D721Med (cell line): ENCODE results near the gene ARL13B.
"Not testable (repeated sequence)": the region's sequence is repeated elsewhere in the genome, so short reads cannot be mapped to it uniquely, and the experiment has no call there.

Source experiments
- DNase-seq: peaks from one replicate; pipeline ENCODE4 v3.0.0; 2011; ENCODE audit warnings: low spot score; ENCODE audit not compliant: insufficient read length
- FAIRE-seq: peaks from 2 replicates; lab custom pipeline; 2011; peaks lifted over from hg19 to GRCh38; lab: Jason Lieb, UNC
- TF ChIP-seq, protein P1 (sequence below): IDR thresholded peaks from 2 replicates; pipeline ENCODE4 v1.5.1; 2012; ENCODE audit warnings: mild to moderate bottlenecking, control low read depth; ENCODE audit not compliant: insufficient read depth; ENCODE audit errors: missing control alignments

Gene ARL13B

DNA sequence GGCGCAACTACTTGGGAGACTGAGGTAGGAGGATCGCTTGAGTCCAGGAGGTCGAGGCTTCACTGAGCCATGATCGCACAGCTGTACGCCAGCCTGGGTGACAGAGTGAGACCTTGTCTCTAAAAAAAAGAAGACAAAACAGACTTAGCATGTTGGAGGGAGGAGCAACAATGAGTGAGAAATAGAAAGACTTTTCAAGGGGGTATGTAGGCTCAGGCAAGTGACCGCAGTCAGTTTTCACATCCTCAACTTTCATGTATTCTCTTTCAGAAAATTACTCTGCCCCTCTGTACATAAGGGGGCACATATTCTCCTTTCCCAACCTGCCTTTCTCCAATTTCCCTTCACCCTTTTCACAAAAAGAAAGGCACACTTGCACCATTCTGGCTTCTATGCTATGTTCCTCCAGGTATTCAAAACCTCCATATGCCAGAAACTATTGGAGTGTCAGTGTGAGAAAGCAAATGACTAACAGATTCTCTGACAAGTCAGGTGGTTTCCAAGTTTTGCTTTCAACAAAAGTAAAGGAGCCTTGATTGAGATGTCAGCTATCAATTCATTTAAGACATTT lies 90.5 kb downstream of the ARL13B start:
- no peak for FAIRE-seq
- no peak for DNase-seq
- TF ChIP-seq, protein P1, sequence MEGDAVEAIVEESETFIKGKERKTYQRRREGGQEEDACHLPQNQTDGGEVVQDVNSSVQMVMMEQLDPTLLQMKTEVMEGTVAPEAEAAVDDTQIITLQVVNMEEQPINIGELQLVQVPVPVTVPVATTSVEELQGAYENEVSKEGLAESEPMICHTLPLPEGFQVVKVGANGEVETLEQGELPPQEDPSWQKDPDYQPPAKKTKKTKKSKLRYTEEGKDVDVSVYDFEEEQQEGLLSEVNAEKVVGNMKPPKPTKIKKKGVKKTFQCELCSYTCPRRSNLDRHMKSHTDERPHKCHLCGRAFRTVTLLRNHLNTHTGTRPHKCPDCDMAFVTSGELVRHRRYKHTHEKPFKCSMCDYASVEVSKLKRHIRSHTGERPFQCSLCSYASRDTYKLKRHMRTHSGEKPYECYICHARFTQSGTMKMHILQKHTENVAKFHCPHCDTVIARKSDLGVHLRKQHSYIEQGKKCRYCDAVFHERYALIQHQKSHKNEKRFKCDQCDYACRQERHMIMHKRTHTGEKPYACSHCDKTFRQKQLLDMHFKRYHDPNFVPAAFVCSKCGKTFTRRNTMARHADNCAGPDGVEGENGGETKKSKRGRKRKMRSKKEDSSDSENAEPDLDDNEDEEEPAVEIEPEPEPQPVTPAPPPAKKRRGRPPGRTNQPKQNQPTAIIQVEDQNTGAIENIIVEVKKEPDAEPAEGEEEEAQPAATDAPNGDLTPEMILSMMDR: no peak

GRCh38 chr3:94071713-94072284 lies 91.8 kb downstream of the ARL13B start:
- DNase-seq (no peak), FAIRE-seq (no peak)
- TF ChIP-seq, protein P1: no peak

DNA sequence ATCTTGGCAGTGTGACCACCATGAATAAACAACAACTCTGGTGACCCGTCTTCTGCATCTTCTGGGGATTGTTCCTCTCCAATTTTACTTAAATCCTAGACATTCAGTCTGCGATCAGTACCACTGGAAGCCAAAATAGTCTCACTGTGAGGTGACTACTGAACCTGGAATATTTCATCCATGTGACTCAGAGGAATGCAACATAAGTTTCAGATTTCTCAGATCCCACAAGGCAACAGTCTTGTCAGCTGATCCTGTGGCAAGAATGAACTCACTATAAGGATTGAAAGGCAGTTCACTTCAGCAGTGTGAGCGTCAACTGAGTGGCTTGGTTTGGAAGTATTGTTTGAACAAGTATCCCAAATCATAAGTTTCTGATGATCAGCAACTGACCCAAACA lies 96.1 kb downstream of the ARL13B start:
- DNase-seq (no peak), FAIRE-seq (no peak)
- TF ChIP-seq, protein P1: no peak

- not testable (repeated sequence) for FAIRE-seq, DNase-seq
These were observed 100.6 kb downstream of the ARL13B start for GRCh38 chr3:94080552-94080951.

GRCh38 chr3:94081884-94082283 lies 101.9 kb downstream of the ARL13B start:
- FAIRE-seq (no peak), DNase-seq (no peak)
- TF ChIP-seq, protein P1: no peak

DNA sequence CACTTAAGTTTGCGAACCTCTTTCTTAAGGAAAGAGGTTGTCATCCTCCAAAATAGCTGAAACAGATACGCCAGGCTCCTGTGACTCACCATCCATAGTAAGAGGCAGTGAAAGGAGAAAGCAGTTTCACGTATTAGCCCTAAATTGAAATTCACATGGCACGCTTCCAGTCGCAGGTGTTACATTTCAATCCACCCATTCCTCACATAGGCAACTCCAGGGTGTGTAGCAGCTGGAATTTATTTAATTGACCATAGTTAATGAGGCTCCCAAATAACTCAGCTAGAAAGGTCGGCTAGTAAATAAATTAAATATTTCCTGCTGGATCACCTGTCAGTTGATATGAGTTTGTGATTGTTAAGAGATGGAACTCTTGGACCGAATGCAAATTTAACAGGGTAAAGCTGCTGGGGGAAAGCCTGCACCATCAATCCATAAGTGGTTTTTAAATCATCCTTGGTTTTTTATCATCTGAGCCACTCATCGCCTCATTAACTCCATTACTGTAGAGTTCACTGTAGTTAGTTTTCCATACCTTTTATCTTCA lies 102.5 kb downstream of the ARL13B start:
- TF ChIP-seq, protein P1: no peak
- FAIRE-seq: no peak
- no peak for DNase-seq

- FAIRE-seq: no peak
- TF ChIP-seq, protein P1: no peak
- no peak for DNase-seq
These were observed 103.3 kb downstream of the ARL13B start for GRCh38 chr3:94083261-94083660.

GRCh38 chr3:94089126-94089525 lies 109.2 kb downstream of the ARL13B start:
- FAIRE-seq: no peak
- TF ChIP-seq, protein P1: no peak
- no peak for DNase-seq
